Activated naive CD4-positive, alpha-beta T cell treated with anti-CD3 and anti-CD28 coated beads, Interleukin-2, amount 50 U/mL, for 72 hours (primary cell): ENCODE data around the gene ZDHHC11B. TPM values are rescaled to one million over a fixed set of nuclear protein-coding genes. Genes with fewer than 3 reads are reported as not detected.
"Not testable (repeated sequence)": the region's sequence is repeated elsewhere in the genome, so short reads cannot be mapped to it uniquely, and the experiment has no call there.

Experiments
- ATAC-seq, 2 donors: fragments of 150-1000 bp; cut with Tn5 transposase; 2 replicates each; pipeline ENCODE4 v1.10.0; 2021; ENCODE audit warnings: mild to moderate bottlenecking in 2 of 2, moderate library complexity in 2 of 2
- DNase-seq, 2 donors: peaks; one replicate each; pipeline ENCODE4 v3.0.0; 2021 to 2022; ENCODE audit warnings: low spot score in 2 of 2
- H3K27ac Mint-ChIP-seq, 2 donors: one replicate each; pipeline ENCODE4 v1.8.0; 2022; ENCODE audit warnings: mild to moderate bottlenecking in 2 of 2, mixed read lengths in 2 of 2
- H3K36me3 Mint-ChIP-seq, 2 donors: one replicate each; pipeline ENCODE4 v1.8.0; 2022; ENCODE audit warnings: mixed read lengths in 2 of 2
- H3K9me3 Mint-ChIP-seq, 2 donors: one replicate each; pipeline ENCODE4 v1.8.0; 2022; ENCODE audit warnings: mixed read lengths in 2 of 2
- total RNA-seq, 2 donors: library from RNA; stranded (reverse); gene quantifications; one replicate each; pipeline ENCODE4 v1.2.3, GENCODE V29; 2022

ZDHHC11B gene
- total RNA-seq, 2 donors from 2014 or later, result 1.4 TPM; not detected in 1

DNA sequence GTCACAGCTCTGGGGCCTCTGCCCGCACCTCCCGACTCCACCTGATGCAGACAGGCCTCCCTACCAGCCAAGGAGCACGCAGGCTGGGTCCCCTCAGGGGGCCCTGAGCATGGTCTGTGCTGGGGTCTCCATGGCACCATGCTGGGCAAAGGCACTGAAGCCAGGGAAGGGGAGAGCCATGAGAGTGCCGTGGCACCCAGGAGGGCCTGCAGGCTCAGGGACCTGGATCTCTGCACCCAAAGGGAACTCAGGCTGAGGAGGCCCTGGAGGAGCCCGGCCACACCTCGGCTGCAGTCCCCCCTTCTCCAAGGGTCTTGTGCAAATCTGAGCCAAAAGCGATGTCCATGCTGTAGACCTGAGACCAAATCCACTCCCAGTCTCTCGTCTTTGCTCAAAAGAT, 32.5 kb downstream of the ZDHHC11B start:
- H3K27ac Mint-ChIP-seq, ATAC-seq, H3K9me3 Mint-ChIP-seq, H3K36me3 Mint-ChIP-seq, DNase-seq: not testable (repeated sequence)

- Mint-ChIP-seq H3K9me3 (no peaks in the 10 kb centered on the region), H3K27ac (no peak overlapping the region), H3K36me3 (no peaks in the 10 kb centered on the region)
- no peak for DNase-seq
- ATAC-seq, result no peak
Observed at GRCh38 chr5:751496-751895, 33.0 kb downstream of the ZDHHC11B start.

DNA sequence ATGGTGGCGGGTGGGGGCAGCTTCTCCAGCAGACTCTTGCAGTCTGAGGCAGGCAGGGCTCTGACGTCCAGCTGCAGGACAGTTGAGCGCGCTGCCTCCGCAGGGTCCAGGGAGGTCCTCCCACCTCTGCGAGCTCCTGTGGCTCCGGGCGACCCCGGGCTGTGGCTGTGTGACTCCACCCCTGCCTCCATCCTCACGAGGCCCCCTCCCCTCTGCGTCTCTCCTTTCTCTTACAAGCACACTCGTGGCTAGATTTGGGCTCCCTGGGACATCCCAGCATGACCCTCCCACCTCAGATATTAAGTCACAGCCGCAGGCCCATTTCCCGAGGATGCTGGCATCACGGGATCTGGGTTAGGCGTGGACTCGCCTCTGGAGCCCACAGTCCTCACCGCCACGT, 34.3 kb downstream of the ZDHHC11B start:
- not testable (repeated sequence) for H3K27ac Mint-ChIP-seq, H3K36me3 Mint-ChIP-seq, ATAC-seq

DNA sequence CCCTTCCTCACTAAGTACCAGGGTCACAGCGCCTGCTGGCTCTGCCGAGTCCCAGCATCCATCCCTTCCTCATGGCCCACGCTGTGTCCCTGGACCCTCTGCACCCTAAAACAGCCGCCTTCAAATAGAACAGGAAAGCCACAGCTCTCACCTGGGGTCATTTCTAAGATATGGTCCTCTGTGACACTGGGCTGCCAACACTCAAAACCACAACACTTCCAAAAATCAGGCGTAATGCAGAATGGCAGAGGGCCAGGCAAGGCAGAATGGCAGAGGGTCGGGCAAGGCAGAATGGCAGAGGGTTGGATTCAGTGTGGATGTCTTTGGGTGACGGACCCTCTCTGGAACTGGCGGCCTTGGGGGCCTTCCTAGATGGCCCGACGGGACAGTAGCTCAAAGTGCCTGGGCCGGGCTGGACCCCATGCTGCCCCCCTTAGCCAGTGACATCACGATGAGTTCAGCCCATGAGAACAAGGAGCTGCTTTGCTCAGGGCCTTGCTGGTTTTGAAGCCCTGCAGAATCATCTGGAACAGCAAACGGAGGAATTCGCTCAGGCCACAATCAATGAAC, 35.3 kb downstream of the ZDHHC11B start:
- Mint-ChIP-seq H3K36me3 (no peaks in the 10 kb centered on the region), H3K9me3 (no peaks in the 10 kb centered on the region), H3K27ac (no peak overlapping the region)
- DNase-seq (no peak), ATAC-seq (no peak)

More for the DNA sequence above, 34.3 kb downstream of the ZDHHC11B start:
- not testable (repeated sequence) for H3K9me3 Mint-ChIP-seq, DNase-seq

DNA sequence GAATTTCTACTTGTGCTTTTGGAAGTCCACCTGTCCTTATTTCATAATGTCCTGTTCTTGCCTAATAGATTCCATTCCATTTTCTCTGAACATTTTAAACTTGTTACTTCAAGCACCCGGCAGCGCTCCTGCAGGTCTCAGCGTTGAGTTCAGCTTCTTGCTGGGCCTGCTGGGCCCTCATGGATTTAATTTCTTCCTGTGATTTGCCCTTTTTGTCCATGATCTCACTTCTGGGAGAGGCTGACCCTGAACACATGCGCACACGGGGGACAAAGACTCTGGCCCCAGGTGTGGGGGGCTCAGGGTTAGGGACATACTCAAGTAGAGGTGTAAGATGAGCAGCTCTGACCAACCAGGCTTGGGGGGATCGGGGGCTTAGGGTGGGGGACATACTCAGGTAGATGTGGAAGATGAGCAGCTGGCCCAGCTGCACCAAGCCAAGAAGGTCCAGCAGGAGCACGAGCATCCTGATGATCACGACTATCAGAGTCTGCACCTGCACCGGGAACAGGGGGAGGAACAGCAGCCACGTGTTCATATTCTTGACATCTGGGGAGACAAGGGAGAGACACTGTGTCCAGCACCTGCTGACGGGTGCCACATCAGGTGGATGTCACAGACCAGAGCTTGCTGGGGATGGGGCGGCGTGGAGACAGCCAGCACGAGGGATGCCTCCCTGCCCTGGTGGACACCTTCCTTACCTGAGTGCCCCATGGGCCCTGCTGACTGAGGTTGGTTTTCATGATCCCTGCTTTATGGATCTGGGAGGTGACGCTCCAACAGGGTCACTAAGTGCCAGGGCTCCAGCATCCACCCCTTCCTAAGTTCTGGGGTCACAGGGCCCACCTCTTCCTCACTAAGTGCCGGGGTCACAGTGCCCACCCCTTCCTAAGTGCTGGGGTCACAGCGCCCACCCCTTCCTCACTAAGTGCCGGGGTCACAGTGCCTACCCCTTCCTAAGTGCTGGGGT, 36.2 kb downstream of the ZDHHC11B start:
- H3K9me3 Mint-ChIP-seq, H3K36me3 Mint-ChIP-seq, H3K27ac Mint-ChIP-seq, DNase-seq, ATAC-seq: not testable (repeated sequence)

DNA sequence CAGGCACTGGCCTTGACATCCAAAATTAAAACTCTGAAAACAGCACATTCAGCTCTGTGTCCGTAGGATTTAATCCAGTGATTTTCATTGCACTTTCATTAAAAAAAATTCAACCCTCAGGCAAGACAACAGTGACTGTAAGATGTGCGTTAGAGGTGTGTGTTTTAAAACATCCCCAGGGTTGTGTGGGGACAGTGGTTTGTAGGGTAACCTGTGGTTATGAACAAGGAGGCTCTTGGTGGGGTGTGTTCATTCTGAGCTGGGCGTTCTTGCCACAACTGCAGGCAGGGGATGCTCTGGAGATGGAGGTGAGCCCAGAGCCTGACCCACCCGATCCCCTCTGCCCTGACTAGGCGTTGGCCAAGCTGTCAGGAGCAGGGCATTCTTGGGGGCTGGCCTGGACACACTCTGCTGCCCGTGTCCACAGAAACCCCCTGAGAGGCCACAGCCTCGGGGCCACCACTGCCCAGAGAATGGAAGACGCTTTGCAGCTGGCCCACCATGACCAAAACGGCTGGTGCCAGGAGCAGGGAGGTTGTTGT, 37.2 kb downstream of the ZDHHC11B start:
- DNase-seq, H3K9me3 Mint-ChIP-seq, ATAC-seq, H3K27ac Mint-ChIP-seq, H3K36me3 Mint-ChIP-seq: not testable (repeated sequence)

DNA sequence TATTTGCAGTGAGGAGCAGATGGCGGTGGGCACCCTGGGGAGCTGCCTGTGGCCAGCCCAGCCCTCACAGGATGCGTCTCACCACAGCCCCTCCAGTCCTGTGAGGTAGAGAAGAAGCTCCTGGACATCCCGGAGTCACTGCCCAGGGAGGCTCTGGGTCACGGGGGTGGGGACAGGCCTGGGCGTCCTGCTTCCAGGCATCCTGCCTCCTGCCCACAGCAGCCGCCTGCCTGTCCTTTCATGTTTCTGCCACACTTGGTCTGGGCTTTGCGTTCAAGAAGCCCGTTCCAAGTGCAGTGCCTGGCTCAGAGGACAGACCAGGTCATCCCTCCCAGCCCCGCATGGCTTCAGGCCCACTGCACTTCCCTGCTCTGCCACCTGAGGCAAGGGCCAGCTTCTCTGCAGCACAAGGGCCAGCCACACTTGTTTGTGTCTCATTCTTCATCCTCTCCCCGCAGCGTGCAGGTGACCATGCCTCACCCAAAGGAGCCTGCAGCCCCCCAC, 38.2 kb downstream of the ZDHHC11B start:
- DNase-seq, result no peak
- no peaks in the 10 kb centered on the region for H3K36me3 Mint-ChIP-seq
- no peak for ATAC-seq
- H3K27ac Mint-ChIP-seq, result no peak overlapping the region
- no peaks in the 10 kb centered on the region for H3K9me3 Mint-ChIP-seq

GRCh38 chr5:745272-746142, 39.0 kb downstream of the ZDHHC11B start:
- not testable (repeated sequence) for H3K27ac Mint-ChIP-seq, ATAC-seq, H3K36me3 Mint-ChIP-seq, H3K9me3 Mint-ChIP-seq, DNase-seq

DNA sequence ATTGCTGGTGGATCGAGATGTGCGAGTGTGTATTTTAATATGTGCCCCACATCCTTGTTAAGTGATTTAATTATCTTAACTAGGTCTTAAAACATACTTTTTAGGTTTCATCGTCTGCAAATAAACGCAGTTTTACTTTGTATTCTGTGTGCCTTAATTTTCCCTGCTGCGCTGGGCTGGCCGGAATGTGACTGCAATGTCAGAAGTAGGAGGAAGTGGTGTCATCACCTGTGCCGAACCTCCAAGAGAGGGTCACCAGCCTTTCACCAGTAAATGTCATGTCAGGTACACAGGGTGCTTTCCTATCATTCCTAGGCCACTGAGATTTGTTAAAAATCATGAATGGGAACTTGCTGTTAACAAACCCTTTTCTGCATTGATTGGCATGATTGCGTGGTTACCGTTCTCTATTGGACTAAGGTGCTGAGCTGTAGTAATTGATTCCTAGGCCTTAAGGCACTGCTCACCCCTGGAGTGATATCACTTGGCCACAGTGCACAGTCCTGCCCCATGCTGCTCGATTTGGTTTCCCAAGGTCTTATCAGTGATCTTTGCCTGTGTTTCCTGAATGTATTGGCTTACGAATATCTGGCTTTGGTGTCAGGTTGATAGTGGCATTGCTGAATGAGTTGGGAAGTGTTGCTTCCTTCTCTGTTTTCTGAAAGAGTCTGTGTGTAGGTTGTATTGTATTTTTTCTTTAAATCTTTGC, 40.7 kb downstream of the ZDHHC11B start:
- ATAC-seq, H3K9me3 Mint-ChIP-seq, H3K27ac Mint-ChIP-seq, DNase-seq, H3K36me3 Mint-ChIP-seq: not testable (repeated sequence)

GRCh38 chr5:742276-742675, 42.3 kb downstream of the ZDHHC11B start:
- not testable (repeated sequence) for DNase-seq, H3K27ac Mint-ChIP-seq, H3K36me3 Mint-ChIP-seq, H3K9me3 Mint-ChIP-seq, ATAC-seq

DNA sequence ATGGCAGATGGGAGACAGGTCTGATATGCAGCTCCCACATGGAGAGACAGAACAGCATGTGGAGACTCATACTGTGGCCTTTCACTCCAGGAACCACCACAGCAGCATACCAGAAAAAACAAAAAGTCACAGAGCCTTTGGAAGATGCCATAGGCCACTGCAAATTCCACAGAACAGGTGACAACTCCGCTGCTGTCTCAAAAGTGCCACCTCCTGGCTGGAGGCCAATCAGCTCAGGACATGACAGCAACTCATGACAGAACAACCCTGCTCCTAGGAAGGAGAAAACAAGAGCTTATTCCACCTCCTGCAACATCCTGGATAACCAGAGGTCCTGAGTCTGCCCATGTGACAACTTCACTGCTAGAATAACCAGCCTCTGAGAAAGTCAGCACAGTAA, 50.4 kb downstream of the ZDHHC11B start:
- H3K36me3 Mint-ChIP-seq, H3K9me3 Mint-ChIP-seq, H3K27ac Mint-ChIP-seq, DNase-seq, ATAC-seq: not testable (repeated sequence)

- H3K27ac Mint-ChIP-seq, ATAC-seq, H3K36me3 Mint-ChIP-seq, DNase-seq, H3K9me3 Mint-ChIP-seq: not testable (repeated sequence)
Observed at GRCh38 chr5:732754-733454, 51.6 kb downstream of the ZDHHC11B start.

DNA sequence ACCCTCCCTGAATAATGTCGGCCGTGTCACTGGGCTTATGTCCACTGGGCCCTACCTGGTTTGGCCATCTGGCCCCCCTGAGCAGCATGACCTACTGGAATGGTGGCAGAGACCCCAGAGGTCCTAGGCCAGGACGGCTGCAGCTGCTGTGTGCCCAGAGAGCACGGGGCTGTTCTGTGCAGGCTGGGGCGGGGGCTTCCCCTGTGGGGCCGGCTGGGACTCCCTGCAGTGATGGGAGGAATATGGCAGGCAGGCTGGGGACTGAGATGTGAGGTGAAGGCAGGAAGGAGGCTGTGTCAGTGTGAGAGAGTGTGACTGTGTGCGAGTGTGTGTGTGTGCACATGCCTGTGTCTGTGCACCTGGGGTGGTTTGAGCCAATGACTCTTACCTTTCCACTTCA, 55.3 kb downstream of the ZDHHC11B start:
- H3K9me3 Mint-ChIP-seq, H3K27ac Mint-ChIP-seq, DNase-seq, H3K36me3 Mint-ChIP-seq, ATAC-seq: not testable (repeated sequence)

GRCh38 chr5:727087-727486, 57.4 kb downstream of the ZDHHC11B start:
- not testable (repeated sequence) for ATAC-seq, DNase-seq, H3K36me3 Mint-ChIP-seq, H3K27ac Mint-ChIP-seq, H3K9me3 Mint-ChIP-seq

- peaks cover 6 to 12% of the 10 kb centered on the region in 2 donors for H3K36me3 Mint-ChIP-seq
- H3K9me3 Mint-ChIP-seq, result peaks cover 2 to 12% of the 10 kb centered on the region in 2 donors
- ATAC-seq, H3K27ac Mint-ChIP-seq, DNase-seq: not testable (repeated sequence)
Observed at GRCh38 chr5:723865-724264, 60.7 kb downstream of the ZDHHC11B start.
